H1 (cell line): ENCODE data around the gene CNOT3. TPM values are rescaled to one million over a fixed set of nuclear protein-coding genes. Genes with fewer than 3 reads are reported as not detected.

Experiments used
- BRCA1 ChIP-seq: IDR thresholded peaks from 2 replicates; pipeline ENCODE4 v1.6.1; 2012; ENCODE audit warnings: low read depth, low read length, improper control_type of control experiment
- CTBP2 ChIP-seq: IDR thresholded peaks from 2 replicates; pipeline ENCODE4 v1.7.0; 2011; ENCODE audit warnings: borderline replicate concordance, mild to moderate bottlenecking, moderate library complexity, mixed read lengths, low read length; ENCODE audit not compliant: insufficient read depth, insufficient read length
- E2F6 ChIP-seq: IDR thresholded peaks from 2 replicates; pipeline ENCODE4 v1.6.1; 2012; ENCODE audit warnings: inconsistent platforms
- EZH2 ChIP-seq: fragments of 200-600 bp; sonication (generic); IDR thresholded peaks from 2 replicates; pipeline ENCODE4 v1.7.1; 2012; ENCODE audit warnings: low read depth, mild to moderate bottlenecking, moderate library complexity, low read length, inconsistent platforms; ENCODE audit not compliant: severe bottlenecking
- FOSL1 ChIP-seq: IDR thresholded peaks from 2 replicates; pipeline ENCODE4 v1.6.1; 2011; ENCODE audit warnings: mild to moderate bottlenecking, low read depth, low read length, moderate library complexity; ENCODE audit not compliant: insufficient read depth
- GABPA ChIP-seq: IDR thresholded peaks from 2 replicates; pipeline ENCODE4 v1.6.1; 2011; ENCODE audit warnings: mild to moderate bottlenecking, low read length, moderate library complexity, borderline replicate concordance; ENCODE audit not compliant: insufficient read depth
- HDAC6 ChIP-seq: IDR thresholded peaks from one replicate; pipeline ENCODE4 v1.7.1; 2012; ENCODE audit warnings: low read depth, mild to moderate bottlenecking, inconsistent platforms, low read length, moderate library complexity
- KDM4A ChIP-seq: IDR thresholded peaks from one replicate; pipeline ENCODE4 v1.7.1; 2012; ENCODE audit warnings: low read depth, mild to moderate bottlenecking, moderate library complexity, low read length, inconsistent platforms; ENCODE audit not compliant: severe bottlenecking
- POLR2AphosphoS5 ChIP-seq: IDR thresholded peaks from 2 replicates; pipeline ENCODE4 v1.6.1; 2011; ENCODE audit warnings: low read depth, low read length
- POU5F1 ChIP-seq: IDR thresholded peaks from 2 replicates; pipeline ENCODE4 v1.6.1; 2011; ENCODE audit warnings: low read depth, mild to moderate bottlenecking, low read length, moderate library complexity
- RAD21 ChIP-seq, 2 experiments: IDR thresholded peaks in 1 of 2; conservative IDR thresholded peaks in 1 of 2; 2 replicates each; pipeline ENCODE4 v1.6.1; 2011; ENCODE audit warnings: low read depth in 2 of 2, low read length in 2 of 2, improper control_type of control experiment in 1 of 2, inconsistent platforms in 1 of 2, mild to moderate bottlenecking in 1 of 2, moderate library complexity in 1 of 2
- SAP30 ChIP-seq: fragments of 300-600 bp; sonication (generic); IDR thresholded peaks from 2 replicates; pipeline ENCODE4 v1.7.1; 2012; ENCODE audit warnings: low read length, moderate library complexity, mild to moderate bottlenecking, inconsistent platforms; ENCODE audit not compliant: insufficient read depth, insufficient replicate concordance
- SIN3A ChIP-seq, 2 experiments: IDR thresholded peaks in 1 of 2; conservative IDR thresholded peaks in 1 of 2; 2 replicates each; pipeline ENCODE4 v1.6.1; 2011 to 2012; ENCODE audit warnings: low read length in 2 of 2, improper control_type of control experiment in 1 of 2, low read depth in 1 of 2, mild to moderate bottlenecking in 1 of 2
- SIRT6 ChIP-seq: IDR thresholded peaks from one replicate; pipeline ENCODE4 v1.7.1; 2012; ENCODE audit warnings: low read length, inconsistent platforms
- SIX5 ChIP-seq: IDR thresholded peaks from 2 replicates; pipeline ENCODE4 v1.6.1; 2011; ENCODE audit warnings: mild to moderate bottlenecking, low read depth, low read length
- SP1 ChIP-seq: IDR thresholded peaks from 2 replicates; pipeline ENCODE4 v1.6.1; 2011; ENCODE audit warnings: low read depth, low read length
- SP2 ChIP-seq: IDR thresholded peaks from 2 replicates; pipeline ENCODE4 v1.6.1; 2012; ENCODE audit warnings: mild to moderate bottlenecking, low read length, inconsistent platforms
- SUZ12 ChIP-seq: fragments of 200-600 bp; sonication (generic); IDR thresholded peaks from 2 replicates; pipeline ENCODE4 v1.6.1; 2012; ENCODE audit warnings: mild to moderate bottlenecking, inconsistent platforms, low read length, moderate library complexity, mixed read lengths
- TBP ChIP-seq: IDR thresholded peaks from 2 replicates; pipeline ENCODE4 v1.6.1; 2011; ENCODE audit warnings: low read depth, low read length, improper control_type of control experiment
- TEAD4 ChIP-seq: IDR thresholded peaks from 2 replicates; pipeline ENCODE4 v1.6.1; 2012; ENCODE audit warnings: low read depth, low read length, inconsistent platforms, mixed read lengths
- polyA plus RNA-seq, 7 experiments: library from polyadenylated mRNA; depleted of rRNA in 3 of 7; stranded (reverse) in 5 of 7; unstranded in 2 of 7; fragments of >200 nt in 5 of 7; fragments of 200-250 nt in 2 of 7; gene quantifications; 1 replicate in 5 of 7; 2 replicates in 1 of 7; 4 replicates in 1 of 7; pipeline versions ENCODE4 v1.2.1 to v1.2.3, GENCODE V29; 2011 to 2013; ENCODE audit warnings: missing spikeins in 2 of 7, mixed read lengths in 2 of 7
- total RNA-seq: library from RNA; stranded (reverse); fragmentation: NEBNext Ultra II Directional; extraction: Animal tissue kit (Norgen Biotek cat#: 25700); gene quantifications from 2 replicates; pipeline ENCODE4 v1.2.1, GENCODE V29; 2021
- TF ChIP-seq, protein P1 (sequence below): IDR thresholded peaks from 2 replicates; pipeline ENCODE4 v1.6.1; 2012; ENCODE audit warnings: inconsistent platforms
- TF ChIP-seq, protein P2 (sequence below): IDR thresholded peaks from 2 replicates; pipeline ENCODE4 v1.6.1; 2011; ENCODE audit warnings: low read depth, mild to moderate bottlenecking, low read length; ENCODE audit not compliant: insufficient read depth

CNOT3 gene
- total and polyA plus RNA-seq, 2 of the 8 experiments (the other 6 are each of a cell fraction or from before 2014, with no cell fraction given) = 21.2 to 86.4 TPM

GRCh38 chr19:54102421-54103169 lies 35.0 kb upstream of the CNOT3 start, which contains the start of gene NDUFA3 (continued):
- TF ChIP-seq TEAD4 = no peak
- TF ChIP-seq SP2 = no peak
- TF ChIP-seq EZH2 = no peak
- no peak for TF ChIP-seq SUZ12
- peak; percentile 85 for TF ChIP-seq SIX5
- TF ChIP-seq, protein P1, sequence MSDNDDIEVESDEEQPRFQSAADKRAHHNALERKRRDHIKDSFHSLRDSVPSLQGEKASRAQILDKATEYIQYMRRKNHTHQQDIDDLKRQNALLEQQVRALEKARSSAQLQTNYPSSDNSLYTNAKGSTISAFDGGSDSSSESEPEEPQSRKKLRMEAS = peak; percentile 55; the same call in 1 of the 2 replicates
- peak; percentile 73; the same call in 1 of the 2 replicates for TF ChIP-seq POLR2AphosphoS5
- no peak for TF ChIP-seq BRCA1
- 0 out of 2 replicates have a peak, but pooled peaks have one; percentile 5 for TF ChIP-seq SP1
- TF ChIP-seq SIRT6 = no peak
- peak in 1 of 2 experiments; percentile 91; a peak in 2 of 4 replicates for TF ChIP-seq SIN3A (conservative IDR thresholded peaks at IDR 0.05 in 1 of 2, IDR thresholded peaks at IDR 0.05 in 1 of 2; ENCODE audit: low read depth in 1 of 2, low read length in 2 of 2)
- no peak for TF ChIP-seq E2F6
- TF ChIP-seq CTBP2 = no peak
- TF ChIP-seq GABPA = no peak
- TF ChIP-seq FOSL1 = no peak
- TF ChIP-seq HDAC6 = no peak
- TF ChIP-seq, protein P2, sequence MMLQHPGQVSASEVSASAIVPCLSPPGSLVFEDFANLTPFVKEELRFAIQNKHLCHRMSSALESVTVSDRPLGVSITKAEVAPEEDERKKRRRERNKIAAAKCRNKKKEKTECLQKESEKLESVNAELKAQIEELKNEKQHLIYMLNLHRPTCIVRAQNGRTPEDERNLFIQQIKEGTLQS = peak; percentile 70; the same call in 1 of the 2 replicates
- no peak for TF ChIP-seq POU5F1
- TF ChIP-seq KDM4A = peak; percentile 63
- no peak for TF ChIP-seq SAP30
- TF ChIP-seq TBP = peak; percentile 62
- TF ChIP-seq RAD21 (IDR thresholded peaks at IDR 0.05 in 1 of 2, conservative IDR thresholded peaks at IDR 0.05 in 1 of 2; ENCODE audit: low read depth in 2 of 2, low read length in 2 of 2) = no peak
- TF ChIP-seq, all 59 proteins: peak for 19
